K562 (cell line): ENCODE data around the gene SPI1. TPM values are rescaled to one million over a fixed set of nuclear protein-coding genes. Genes with fewer than 3 reads are reported as not detected.

Experiments
- AFF1 ChIP-seq, 2 experiments: fragments of 450-650 bp; IDR thresholded peaks; 2 replicates each; pipeline ENCODE4 v1.6.1; 2018; ENCODE audit warnings: mild to moderate bottlenecking in 2 of 2, low read depth in 1 of 2; ENCODE audit not compliant: partially characterized antibody in 2 of 2
- KLF10 ChIP-seq: fragments of 250-450 bp; sonication (Bioruptor Pico); IDR thresholded peaks from 2 replicates; pipeline ENCODE4 v1.6.1; 2021; ENCODE audit warnings: matching md5 sums
- MCM7 ChIP-seq, 2 experiments: fragments of 450-650 bp; IDR thresholded peaks; 2 replicates each; pipeline ENCODE4 v1.6.1; 2016 to 2018
- MNT ChIP-seq, 2 experiments: fragments of 450-650 bp; conservative IDR thresholded peaks; 2 replicates each; pipeline ENCODE4 v1.6.1; 2017; ENCODE audit warnings: mild to moderate bottlenecking in 2 of 2, moderate library complexity in 2 of 2
- RAD21 ChIP-seq, 2 experiments: fragments of 250-450 bp in 1 of 2; fragments of 450-650 bp in 1 of 2; sonication (Bioruptor Pico) in 1 of 2; formaldehyde crosslinking in 1 of 2; IDR thresholded peaks in 1 of 2; conservative IDR thresholded peaks in 1 of 2; 2 replicates each; pipeline versions ENCODE4 v1.4.0 to v1.8.0; 2020 to 2022; ENCODE audit warnings: mild to moderate bottlenecking in 2 of 2, moderate library complexity in 1 of 2
- TCF15 ChIP-seq: fragments of 250-450 bp; sonication (Bioruptor Pico); IDR thresholded peaks from 2 replicates; pipeline ENCODE4 v1.8.0; 2022; ENCODE audit warnings: moderate library complexity, mild to moderate bottlenecking, inconsistent platforms
- ZBTB2 ChIP-seq: fragments of 450-650 bp; IDR thresholded peaks from 2 replicates; pipeline ENCODE4 v1.6.1; 2016; ENCODE audit warnings: antibody characterized with exemption
- ZNF143 ChIP-seq: sonication (generic); formaldehyde crosslinking; IDR thresholded peaks from 2 replicates; pipeline ENCODE4 v1.9.0; 2022; ENCODE audit warnings: mild to moderate bottlenecking, missing genetic modification reagents
- polyA plus RNA-seq, 8 experiments: library from polyadenylated mRNA; depleted of rRNA in 4 of 8; stranded (reverse) in 5 of 8; unstranded in 3 of 8; fragments of >200 nt; fragmentation: Nextera tagmentation in 2 of 8; fragmentation: Illumina TruSeq in 1 of 8; extraction: Ambion mirVana in 2 of 8; extraction: Trizol in 1 of 8; gene quantifications; 2 replicates each; pipeline versions ENCODE4 v1.2.1 to v1.2.3, GENCODE V29; 2011 to 2014; ENCODE audit warnings: inconsistent platforms in 1 of 8, missing spikeins in 1 of 8
- total RNA-seq, 7 experiments: library from RNA; depleted of rRNA in 6 of 7; stranded (reverse); fragments of >200 nt in 6 of 7; fragmentation: Illumina TruSeq in 2 of 7; extraction: Trizol in 2 of 7; gene quantifications; 2 replicates each; pipeline versions ENCODE4 v1.2.1 to v1.2.3, GENCODE V29; 2011 to 2021; ENCODE audit warnings: low replicate concordance in 1 of 7

SPI1 gene
- total and polyA plus RNA-seq, 9 of the 15 experiments (the other 6 are each of a cell fraction or from before 2014, with no cell fraction given): 0.10 to 33.7 (median 10.3) TPM

GRCh38 chr11:47426062-47426956 lies 48.0 kb upstream of the SPI1 start, which contains the start of gene PSMC3 (continued):
- TF ChIP-seq AFF1 (IDR thresholded peaks at IDR 0.05; ENCODE audit: low read depth in 1 of 2, partially characterized antibody in 2 of 2) (peak; percentile 75 to 88), MNT (conservative IDR thresholded peaks at IDR 0.05) (peak; percentile 79 to 90), ZBTB2 (no peak), MCM7 (IDR thresholded peaks at IDR 0.05) (no peak), TCF15 (CRISPR knock-in tag) (0 out of 2 replicates have a peak, but pooled peaks have one; percentile 34), KLF10 (CRISPR knock-in tag) (peak; percentile 63; the same call in 1 of the 2 replicates), RAD21 (CRISPR knock-in tag; conservative IDR thresholded peaks at IDR 0.05 in 1 of 2, IDR thresholded peaks at IDR 0.05 in 1 of 2) (0 out of 4 replicates have a peak, but pooled peaks of 1 of the 2 experiments have one; percentile 13), ZNF143 (CRISPR knock-in tag) (peak; percentile 90)
